Omental fat pad (tissue), 4 donors: ENCODE data around the gene BMP3. TPM values are rescaled to one million over a fixed set of nuclear protein-coding genes. Genes with fewer than 3 reads are reported as not detected.

Experiments used
- ATAC-seq: fragments of 150-250 bp; one replicate; pipeline ENCODE4 v1.9.1; 2016; ENCODE audit warnings: mild to moderate bottlenecking, moderate library complexity; ENCODE audit not compliant: low FRiP score
- DNase-seq: peaks from one replicate; pipeline ENCODE4 v3.0.0-alpha.2; 2019; ENCODE audit warnings: low spot score
- CTCF ChIP-seq, 3 donors: fragments of 450-650 bp; IDR thresholded peaks; one replicate each; pipeline ENCODE4 v1.5.1; 2016 to 2017; ENCODE audit warnings: antibody characterized with exemption in 3 of 3, mild to moderate bottlenecking in 3 of 3, moderate library complexity in 2 of 3
- total RNA-seq, 4 donors: library from RNA; depleted of rRNA; stranded (reverse); fragments of >200 nt; gene quantifications; one replicate each; pipeline ENCODE4 v1.1.0, GENCODE V29; 2016

The BMP3 gene
- total RNA-seq, 4 donors from 2014 or later, result 2.0 to 24.6 (median 4.4) TPM

- no peak for DNase-seq
- TF ChIP-seq CTCF (IDR thresholded peaks at IDR 0.05), result no peak
- no peak for ATAC-seq
Measured at GRCh38 chr4:81106150-81106549, 75.6 kb downstream of the BMP3 start.

Other genes with a start within 250 kb of the BMP3 start
- gene PRKG2, start 184.5 kb downstream of the BMP3 start, total RNA-seq, result 1 to 10 TPM in 2 of 4 donors, under 1 TPM in 1, not detected in 1; 0.13 to 1.2 (median 1.1) TPM